NOMO-1 treated with dmso at 0.1 percent for 144 hours (cell line): ENCODE measurements around the gene MTERF1.
"Not testable (repeated sequence)": the region's sequence is repeated elsewhere in the genome, so short reads cannot be mapped to it uniquely, and the experiment has no call there.

Source experiments
- DNase-seq: peaks from one replicate; lab custom pipeline; 2025; ENCODE audit not compliant: unreplicated experiment; lab: John Stamatoyannopoulos, UW

MTERF1 gene

GRCh38 chr7:91880413-91881241, at the start of gene MTERF1:
MTERF1 (minus strand) TSS chr7:91880702; CDS start chr7:91880083, 619 bp downstream.
- DNase-seq = peak; percentile 100

GRCh38 chr7:91929463-91929862, 49.0 kb upstream of the MTERF1 start:
- DNase-seq = no peak

DNA sequence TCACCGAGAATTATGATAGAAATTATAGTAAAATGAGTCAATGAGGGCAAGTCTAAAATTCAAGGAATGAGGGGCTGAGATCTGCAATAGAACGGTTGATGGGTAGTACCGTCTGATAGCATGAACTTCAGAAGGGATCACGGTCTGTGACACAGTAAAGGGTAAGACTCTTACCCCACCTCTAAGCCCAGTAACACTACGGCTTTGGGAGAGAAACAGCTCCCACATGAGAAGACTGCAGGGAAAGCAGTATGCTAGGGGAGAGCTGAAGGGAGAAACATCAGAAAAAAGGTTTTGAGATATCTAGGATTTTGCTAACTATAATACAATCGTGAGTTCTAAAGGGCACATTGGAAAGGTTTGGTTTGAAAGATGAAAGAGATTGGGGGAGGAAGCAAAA, 47.4 kb upstream of the MTERF1 start:
- no peak for DNase-seq

DNA sequence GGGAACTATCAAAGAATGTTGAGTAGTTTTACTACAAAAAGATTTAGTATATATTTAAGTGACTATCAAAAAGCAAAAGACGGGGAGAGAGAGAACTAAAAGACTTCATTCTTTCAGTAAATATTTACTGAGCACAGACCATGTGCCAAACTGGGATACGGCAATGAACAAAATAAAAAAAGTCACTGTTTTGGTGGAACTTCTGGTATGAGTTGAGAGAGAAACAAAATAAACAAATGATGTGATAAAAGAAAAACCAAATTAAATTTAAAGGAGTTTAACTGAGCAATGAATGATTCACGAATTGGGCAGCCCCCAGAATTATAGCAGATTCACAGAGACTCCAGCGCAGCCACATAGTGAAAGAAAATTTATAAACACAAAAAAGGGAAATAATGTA, 42.4 kb upstream of the MTERF1 start:
- no peak for DNase-seq

- no peak for DNase-seq
Observed at GRCh38 chr7:91918356-91918755, 37.9 kb upstream of the MTERF1 start.

DNA sequence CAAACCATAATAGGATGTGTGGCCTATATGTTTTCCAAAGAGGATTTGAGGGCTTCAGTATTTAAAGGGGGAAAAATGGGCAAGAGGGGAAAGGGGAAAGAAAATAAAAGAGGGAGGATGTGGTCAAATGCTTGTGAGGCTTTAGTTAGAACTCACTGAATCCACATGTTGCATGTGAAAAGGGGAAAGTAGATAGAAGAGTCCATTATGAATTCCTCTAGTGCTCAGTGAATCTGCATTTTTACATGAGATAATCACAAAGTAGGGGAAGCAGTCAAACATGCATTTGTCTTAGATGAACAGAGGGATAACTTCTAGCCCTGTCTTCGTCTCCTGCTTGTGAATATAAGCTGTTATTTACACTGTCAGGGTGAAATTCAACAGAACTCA, 35.5 kb upstream of the MTERF1 start:
- no peak for DNase-seq

- DNase-seq = no peak
Observed at GRCh38 chr7:91915401-91916050, 35.0 kb upstream of the MTERF1 start.

DNA sequence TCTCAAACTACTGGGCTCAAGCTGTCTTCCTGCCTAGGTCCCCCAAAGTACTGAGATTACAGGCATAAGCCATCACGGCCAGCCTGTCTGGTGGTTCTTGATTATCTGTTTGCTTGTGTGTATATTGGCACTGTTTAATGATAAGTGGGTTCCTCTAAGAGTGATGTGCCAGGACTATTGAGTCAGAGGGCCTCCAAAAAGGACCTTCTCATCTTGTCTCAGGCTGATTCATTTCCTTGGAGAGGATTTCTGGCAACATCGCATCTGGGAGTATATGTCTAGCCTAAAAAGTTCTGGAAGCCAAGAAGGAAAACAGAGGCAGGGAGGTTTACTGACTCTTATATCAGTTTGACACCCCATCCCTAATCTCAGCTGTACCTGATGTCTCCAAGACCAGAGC, 33.1 kb upstream of the MTERF1 start:
- no peak for DNase-seq

DNA sequence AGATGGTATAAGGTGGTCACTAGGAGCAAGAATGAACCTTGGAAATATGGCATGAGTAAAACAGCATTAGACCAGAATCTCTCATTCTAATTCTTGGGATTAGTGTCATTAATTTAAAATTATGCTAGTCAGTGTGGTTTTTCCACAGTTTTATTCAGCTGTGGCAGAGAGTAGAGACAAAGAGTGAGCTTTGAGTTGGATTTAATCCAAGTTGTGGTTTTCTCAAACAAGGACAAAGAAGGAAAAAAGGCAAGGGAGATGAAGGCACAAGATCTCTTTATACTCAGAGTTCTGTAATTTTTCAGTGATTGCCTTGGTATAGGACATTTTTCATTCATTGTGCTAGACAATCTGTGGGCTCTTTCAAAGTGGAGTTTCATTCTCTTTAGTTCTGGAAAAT, 32.0 kb upstream of the MTERF1 start:
- DNase-seq = no peak

GRCh38 chr7:91911121-91911520, 30.6 kb upstream of the MTERF1 start:
- no peak for DNase-seq

- no peak for DNase-seq
Observed at GRCh38 chr7:91910171-91910570, 29.7 kb upstream of the MTERF1 start.

- DNase-seq = no peak
Observed at GRCh38 chr7:91899563-91899962, 19.1 kb upstream of the MTERF1 start.

GRCh38 chr7:91898240-91898992, 17.9 kb upstream of the MTERF1 start:
- no peak for DNase-seq

DNA sequence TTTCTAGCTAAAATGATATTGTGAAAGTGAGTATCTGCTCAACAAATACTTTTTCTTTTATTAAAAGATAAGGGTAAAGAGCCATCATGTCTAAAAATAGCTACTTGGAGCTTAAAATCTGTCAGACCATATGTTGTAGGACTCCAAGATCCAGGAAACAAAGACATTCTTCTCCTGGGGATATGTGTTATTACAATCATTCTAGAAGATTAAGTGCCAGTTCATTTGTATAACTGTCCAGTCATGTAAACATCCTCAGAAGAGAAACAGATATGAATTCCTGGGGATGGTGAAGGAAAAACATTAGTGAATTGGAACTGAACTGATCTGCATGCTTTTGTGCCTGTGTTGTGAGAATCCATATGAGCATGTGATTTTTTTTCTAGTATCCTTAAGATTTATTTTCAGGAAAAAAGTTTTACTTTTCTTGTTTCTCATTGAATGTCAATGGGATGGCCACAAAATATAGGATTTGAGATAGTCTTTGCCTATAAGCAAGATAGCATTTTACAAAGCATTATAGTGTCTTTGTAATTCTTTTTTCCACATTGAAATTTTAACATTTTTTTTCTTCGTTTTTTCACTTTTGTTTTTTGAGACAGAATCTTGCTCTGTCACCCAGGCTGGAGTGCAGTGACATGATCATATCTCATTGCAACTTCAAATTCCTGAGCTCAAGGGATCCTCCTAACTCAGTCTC, 14.4 kb upstream of the MTERF1 start:
- DNase-seq = no peak

GRCh38 chr7:91893699-91894098, 13.2 kb upstream of the MTERF1 start:
- DNase-seq = not testable (repeated sequence)

- DNase-seq = no peak
Observed at GRCh38 chr7:91892821-91893340, 12.4 kb upstream of the MTERF1 start.

DNA sequence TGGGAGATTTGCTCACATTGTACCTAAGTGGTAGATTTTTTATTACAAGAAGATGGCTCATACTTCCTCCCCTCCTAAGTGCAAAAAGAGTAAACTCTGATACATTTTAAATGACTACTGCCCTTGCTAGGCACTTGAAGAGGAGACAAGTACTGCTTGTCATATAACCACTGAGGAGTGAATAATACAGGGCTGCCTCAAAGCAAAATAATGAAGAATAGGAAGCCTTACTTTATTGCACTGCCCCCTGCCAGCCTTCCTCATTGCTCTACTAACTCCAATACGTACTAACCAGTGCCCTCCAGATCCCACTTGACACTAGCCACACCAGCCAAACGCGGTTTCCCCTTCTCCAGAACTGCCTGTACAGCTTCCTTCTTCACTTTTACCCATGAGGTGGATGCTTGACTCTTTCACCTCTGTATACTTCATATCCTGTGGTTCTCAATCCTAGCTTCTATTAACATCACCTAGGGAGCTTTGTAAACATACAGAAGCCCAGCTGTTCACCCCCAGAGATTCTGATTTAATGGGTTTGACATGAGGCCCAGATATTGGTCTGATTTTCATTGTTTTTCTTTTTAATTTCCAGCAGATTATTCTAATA, 11.7 kb upstream of the MTERF1 start:
- DNase-seq = no peak

DNA sequence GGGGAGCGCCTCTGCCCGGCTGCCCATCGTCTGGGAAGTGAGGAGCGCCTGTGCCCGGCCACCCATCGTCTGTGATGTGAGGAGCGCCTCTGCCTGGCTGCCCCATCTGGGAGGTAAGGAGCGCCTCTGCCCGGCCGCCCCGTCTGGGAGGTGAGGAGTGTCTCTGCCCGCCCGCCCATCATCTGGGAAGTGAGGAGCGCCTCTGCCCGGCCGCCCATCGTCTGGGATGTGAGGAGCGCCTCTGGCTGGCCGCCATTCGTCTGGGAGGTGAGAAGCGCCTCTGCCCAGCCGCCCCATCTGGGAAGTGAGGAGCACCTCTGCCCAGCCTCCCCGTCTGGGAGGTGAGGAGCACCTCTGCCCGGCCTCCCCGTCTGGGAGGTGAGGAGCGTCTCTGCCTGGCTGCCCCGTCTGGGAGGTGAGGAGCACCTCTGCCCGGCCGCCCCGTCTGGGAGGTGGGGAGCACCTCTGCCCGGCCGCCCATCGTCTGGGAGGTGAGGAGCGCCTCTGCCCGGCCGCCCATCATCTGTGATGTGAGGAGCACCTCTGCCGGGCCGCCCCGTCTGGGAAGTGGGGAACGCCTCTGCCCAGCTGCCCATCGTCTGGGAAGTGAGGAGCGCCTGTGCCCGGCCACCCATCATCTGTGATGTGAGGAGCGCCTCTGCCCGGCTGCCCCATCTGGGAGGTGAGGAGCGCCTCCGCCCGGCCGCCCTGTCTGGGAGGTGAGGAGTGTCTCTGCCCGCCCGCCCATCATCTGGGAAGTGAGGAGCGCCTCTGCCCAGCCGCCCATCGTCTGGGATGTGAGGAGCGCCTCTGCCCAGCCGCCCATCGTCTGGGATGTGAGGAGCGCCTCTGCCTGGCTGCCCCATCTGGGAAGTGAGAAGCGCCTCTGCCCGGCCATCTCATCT, 8.0 kb upstream of the MTERF1 start:
- not testable (repeated sequence) for DNase-seq
